Heart right ventricle (tissue), 16 donors: ENCODE measurements around the gene ARHGAP12. TPM values are rescaled to one million over a fixed set of nuclear protein-coding genes. Genes with fewer than 3 reads are reported as not detected.

Source experiments
- ATAC-seq, 8 donors: fragments of 200-7000 bp; cut with Tn5 transposase; one replicate each; pipeline ENCODE4 v1.9.1; 2020; ENCODE audit warnings: mild to moderate bottlenecking in 8 of 8, moderate library complexity in 8 of 8, moderate number of reproducible peaks in 1 of 8
- DNase-seq, 2 donors: peaks; one replicate each; pipeline ENCODE4 v3.0.0-alpha.2; 2020
- H3K27ac ChIP-seq, 10 donors: fragments of 200-600 bp; sonication (generic) in 2 of 10; one replicate each; pipeline versions ENCODE4 v1.5.0 to v1.8.0; 2020 to 2022; ENCODE audit warnings: mild to moderate bottlenecking in 3 of 10
- H3K27me3 ChIP-seq, 7 donors: fragments of 200-600 bp; one replicate each; pipeline ENCODE4 v1.8.0; 2021 to 2022; ENCODE audit warnings: mild to moderate bottlenecking in 2 of 7
- H3K36me3 ChIP-seq, 9 donors: fragments of 200-600 bp; sonication (generic) in 1 of 9; one replicate each; pipeline versions ENCODE4 v1.5.0 to v1.8.0; 2020 to 2022; ENCODE audit warnings: mild to moderate bottlenecking in 2 of 9
- H3K4me1 ChIP-seq, 9 donors: fragments of 200-600 bp; sonication (generic) in 1 of 9; one replicate each; pipeline versions ENCODE4 v1.5.0 to v1.8.0; 2020 to 2022; ENCODE audit warnings: mild to moderate bottlenecking in 4 of 9
- H3K4me3 ChIP-seq, 10 donors: fragments of 200-600 bp; sonication (generic) in 2 of 10; one replicate each; pipeline versions ENCODE4 v1.5.0 to v1.8.0; 2020 to 2022; ENCODE audit warnings: mild to moderate bottlenecking in 7 of 10, moderate library complexity in 2 of 10
- H3K9me3 ChIP-seq, 11 donors: fragments of 200-600 bp in 10 of 11; sonication (generic) in 2 of 11; one replicate each; pipeline versions ENCODE4 v1.5.0 to v1.8.0; 2013 to 2022; ENCODE audit warnings: mild to moderate bottlenecking in 2 of 11, control low read depth in 1 of 11, moderate library complexity in 1 of 11
- CTCF ChIP-seq, 9 donors: fragments of 200-600 bp; sonication (generic) in 2 of 9; IDR thresholded peaks; one replicate each; pipeline versions ENCODE4 v1.5.0 to v1.8.0; 2021 to 2022; ENCODE audit warnings: antibody characterized with exemption in 9 of 9, mild to moderate bottlenecking in 5 of 9, moderate library complexity in 1 of 9
- WGBS, 2 donors: extraction: QIAGEN DNeasy Blood & Tissue Kit; methylation state at CpG; one replicate each; pipeline ENCODE4 v1.1.7; 2013; ENCODE audit warnings: inconsistent platforms in 1 of 2; 5-methylcytosine and 5-hydroxymethylcytosine counted together
- intact Hi-C, 10 donors: fragments of 100-400 bp; cut with DNase I; formaldehyde crosslinking; loops; one replicate each; pipeline versions ENCODE4 v1.11.1 to v1.14.2; 2022
- polyA plus RNA-seq, 2 donors: library from polyadenylated mRNA; stranded (reverse); fragments of 200-250 nt; gene quantifications; one replicate each; pipeline ENCODE4 v1.2.3, GENCODE V29; 2013
- total RNA-seq, 10 donors: library from RNA; stranded (reverse); fragmentation: NEBNext Ultra II Directional in 3 of 10; extraction: Animal tissue kit (Norgen Biotek cat#: 25700) in 3 of 10; gene quantifications; one replicate each; pipeline versions ENCODE4 v1.2.1 to v1.2.4, GENCODE V29; 2021 to 2023
- donor health status: Arrhythmogenic right ventricular cardiomyopathy.
- donor health status: ischemic (EF 13 %, LVEDD 7.1; RV severe dilation, severe dysfunction).
- donor health status: healthy with polysubstance abuse.
- donor health status: DM: no; HTN: yes; CAD: no.
- donor health status: DM: no; HTN: no; CAD: no.
- donor health status: ischemic (EF 25% LVEDD 6.9; RV normal size, moderate dysfunction).
- donor health status: ischemic (EF 25% LVEDD 5.7; RV mildly dilated, moderate dysfunction).
- donor health status: healthy.
- donor health status: DM: yes; HTN: yes; CAD: no.
- donor health status: Ischemic cardiomyopathy.
- donor health status: ischemic (EF 35%, LVEDD 5.7; RV mildly dilated, moderate dysfunction).
- donor health status: nonischemic (EF 11% LVEDD 7.7; RV severe dilation, severe dysfunction).
- donor health status: DM: yes; HTN: yes; CAD: no.
- donor health status: PGD.
- donor health status: ischemic (EF 29% LVEDD 5.4; RV normal size, mild dysfunction).
- donor health status: nonischemic (EF 23%, LVEDD 6.1; RV moderate dilation, normal function).

Gene ARHGAP12
- total and polyA plus RNA-seq, 12 donors: 7.6 to 35.2 (median 21.0) TPM

GRCh38 chr10:31927565-31927883 is 1.1 kb downstream of the ARHGAP12 start:
- H3K27me3 ChIP-seq: no peaks in the 10 kb centered on the region
- 0% methylated on average over 12 of the region's 12 CpGs for whole genome bisulfite sequencing, 2 donors
- TF ChIP-seq CTCF (IDR thresholded peaks at IDR 0.05): no peak
- peak overlapping the region in 9 of 10 donors; percentile 90 to 98 (median 97) for H3K27ac ChIP-seq
- intact Hi-C loops: loop anchor here in 6 of 10 donors (5.0 to 10.0 kb wide), 4 partner anchors 60 to 75 kb away; no protein-coding TSS in a partner anchor
- peaks cover 6 to 42% (median 25%) of the 10 kb centered on the region in 9 donors for H3K4me1 ChIP-seq
- H3K4me3 ChIP-seq: peak overlapping the region; percentile 53 to 96 (median 89)
- peaks cover 0 to 5% (median 0%) of the 10 kb centered on the region in 11 donors for H3K9me3 ChIP-seq
- peak in 3 of 8 donors; percentile 1 to 4 (median 2) for ATAC-seq
- H3K36me3 ChIP-seq: no peaks in the 10 kb centered on the region
- no peak for DNase-seq

GRCh38 chr10:31926765-31927564 is 1.7 kb downstream of the ARHGAP12 start:
- ATAC-seq (no peak), DNase-seq (no peak)
- no peak for TF ChIP-seq CTCF (IDR thresholded peaks at IDR 0.05)
- peak overlapping the region in 9 of 10 donors; percentile 90 to 98 (median 97) for H3K27ac ChIP-seq
- WGBS, 2 donors: 30 to 31% methylated on average over 22 of the region's 22 CpGs
- H3K36me3 ChIP-seq: no peaks in the 10 kb centered on the region
- H3K27me3 ChIP-seq: no peaks in the 10 kb centered on the region
- H3K4me3 ChIP-seq: peak overlapping the region; percentile 53 to 96 (median 89)
- intact Hi-C loops: loop anchor here in 6 of 10 donors (5.0 to 10.0 kb wide), 4 partner anchors 60 to 75 kb away; no protein-coding TSS in a partner anchor
- peaks cover 0 to 5% (median 0%) of the 10 kb centered on the region in 11 donors for H3K9me3 ChIP-seq
- peaks cover 6 to 42% (median 25%) of the 10 kb centered on the region in 9 donors for H3K4me1 ChIP-seq

- DNase-seq: no peak
- no peaks in the 10 kb centered on the region for H3K27me3 ChIP-seq
- peak overlapping the region in 2 of 10 donors; percentile 96 for H3K4me3 ChIP-seq
- no peak overlapping the region for H3K27ac ChIP-seq
- ATAC-seq: no peak
- intact Hi-C loops: loop anchor here in 6 of 10 donors (5.0 to 10.0 kb wide), 4 partner anchors 59 to 76 kb away; no protein-coding TSS in a partner anchor
- no peaks in the 10 kb centered on the region for H3K36me3 ChIP-seq
- H3K9me3 ChIP-seq: peaks cover 0 to 5% (median 0%) of the 10 kb centered on the region in 11 donors
- WGBS, 2 donors: 65 to 75% methylated on average over 5 of the region's 5 CpGs
- H3K4me1 ChIP-seq: peaks cover 6 to 48% (median 25%) of the 10 kb centered on the region in 9 donors
- no peak for TF ChIP-seq CTCF (IDR thresholded peaks at IDR 0.05)
Measured at GRCh38 chr10:31926160-31926559, 2.5 kb downstream of the ARHGAP12 start.

GRCh38 chr10:31924833-31925232 is 3.8 kb downstream of the ARHGAP12 start:
- no peak for TF ChIP-seq CTCF (IDR thresholded peaks at IDR 0.05)
- no peak for ATAC-seq
- Histone ChIP-seq H3K36me3 (no peaks in the 10 kb centered on the region), H3K4me3 (no peak overlapping the region), H3K4me1 (peaks cover 6 to 39% (median 15%) of the 10 kb centered on the region in 9 donors), H3K27ac (no peak overlapping the region), H3K9me3 (peaks cover 0 to 5% (median 0%) of the 10 kb centered on the region in 11 donors), H3K27me3 (no peaks in the 10 kb centered on the region)
- intact Hi-C loops: loop anchor here in 6 of 10 donors (5.0 to 10.0 kb wide), 4 partner anchors 58 to 77 kb away; no protein-coding TSS in a partner anchor
- DNase-seq: no peak
- WGBS, 2 donors: 78 to 84% methylated on average over 3 of the region's 3 CpGs
